Endodermal cell (in vitro differentiated cells): ENCODE results near the gene PPIAL4G. TPM values are rescaled to one million over a fixed set of nuclear protein-coding genes. Genes with fewer than 3 reads are reported as not detected.
"Not testable (repeated sequence)": the region's sequence is repeated elsewhere in the genome, so short reads cannot be mapped to it uniquely, and the experiment has no call there.

Experiments
- DNase-seq: peaks from one replicate; pipeline ENCODE4 v3.0.0-alpha.2; 2017
- H3K27ac ChIP-seq: 2 replicates; pipeline ENCODE4 v1.5.1; 2013; ENCODE audit warnings: mild to moderate bottlenecking, low read depth, low read length, moderate library complexity
- H3K27me3 ChIP-seq: 2 replicates; pipeline ENCODE4 v1.6.1; 2013; ENCODE audit warnings: mild to moderate bottlenecking, low read length, moderate library complexity; ENCODE audit not compliant: insufficient read depth, control insufficient read depth, poor library complexity, severe bottlenecking
- H3K36me3 ChIP-seq: 2 replicates; pipeline ENCODE4 v1.7.0; 2013; ENCODE audit warnings: mild to moderate bottlenecking, low read length, moderate library complexity; ENCODE audit not compliant: control insufficient read depth, insufficient read depth
- H3K4me1 ChIP-seq: one replicate; pipeline ENCODE4 v1.7.0; 2013; ENCODE audit warnings: low read length; ENCODE audit not compliant: control insufficient read depth, insufficient read depth
- H3K4me3 ChIP-seq: 2 replicates; pipeline ENCODE4 v1.5.1; 2013; ENCODE audit warnings: mild to moderate bottlenecking, low read length, moderate library complexity
- H3K9ac ChIP-seq: 2 replicates; pipeline ENCODE4 v1.6.1; 2013; ENCODE audit warnings: mild to moderate bottlenecking, low read length, moderate library complexity; ENCODE audit not compliant: poor library complexity, severe bottlenecking; ENCODE audit errors: extremely low read depth
- H3K9me3 ChIP-seq: 2 replicates; pipeline ENCODE4 v1.6.1; 2013; ENCODE audit warnings: mild to moderate bottlenecking, low read length, moderate library complexity; ENCODE audit not compliant: control insufficient read depth
- H3K27ac Mint-ChIP-seq: 2 replicates; pipeline ENCODE4 v1.8.0; 2020; ENCODE audit warnings: mixed read lengths
- H3K27me3 Mint-ChIP-seq: 2 replicates; pipeline ENCODE4 v1.8.0; 2021; ENCODE audit warnings: mild to moderate bottlenecking, mixed read lengths; ENCODE audit not compliant: insufficient read depth
- H3K36me3 Mint-ChIP-seq: 2 replicates; pipeline ENCODE4 v1.8.0; 2020; ENCODE audit warnings: low read depth, mixed read lengths
- H3K4me1 Mint-ChIP-seq: 2 replicates; pipeline ENCODE4 v1.8.0; 2020; ENCODE audit warnings: mixed read lengths
- H3K4me3 Mint-ChIP-seq: 2 replicates; pipeline ENCODE4 v1.8.0; 2020; ENCODE audit warnings: mild to moderate bottlenecking, moderate library complexity, mixed read lengths
- H3K9me3 Mint-ChIP-seq: 2 replicates; pipeline ENCODE4 v1.8.0; 2020; ENCODE audit warnings: mild to moderate bottlenecking, mixed read lengths
- CTCF ChIP-seq: fragments of 200-600 bp; sonication (generic); conservative IDR thresholded peaks from 2 replicates; pipeline ENCODE4 v1.5.0; 2021; ENCODE audit warnings: antibody characterized with exemption, mild to moderate bottlenecking
- WGBS, 2 experiments: methylation state at CpG; one replicate each; pipeline versions ENCODE4 v1.1.5 to v1.1.7; 2013; ENCODE audit warnings: missing lambda C conversion rate in 2 of 2, mixed read lengths in 1 of 2; ENCODE audit not compliant: insufficient coverage in 1 of 2, insufficient read length in 1 of 2; 5-methylcytosine and 5-hydroxymethylcytosine counted together
- total RNA-seq, 2 donors: library from RNA; stranded (reverse); fragmentation: NEBNext Ultra II Directional in 1 of 2; extraction: Animal tissue kit (Norgen Biotek cat#: 25700) in 1 of 2; gene quantifications; 2 replicates in 1 of 2; 3 replicates in 1 of 2; pipeline ENCODE4 v1.2.1, GENCODE V29; 2021

The PPIAL4G gene
- total RNA-seq, 2 donors from 2014 or later = 0.09 to 0.11 TPM

- TF ChIP-seq CTCF = no peak
These were observed 47.7 kb downstream of the PPIAL4G start for GRCh38 chr1:148435406-148435805.

GRCh38 chr1:148434832-148435231 is 48.3 kb downstream of the PPIAL4G start:
- H3K36me3 ChIP-seq = no peaks in the 10 kb centered on the region
- no peak overlapping the region for H3K9ac ChIP-seq
- H3K4me1 ChIP-seq = peaks cover 8% of the 10 kb centered on the region
- H3K27me3 Mint-ChIP-seq = no peaks in the 10 kb centered on the region
- H3K9me3 ChIP-seq = no peaks in the 10 kb centered on the region
- peaks cover 25% of the 10 kb centered on the region for H3K36me3 Mint-ChIP-seq
- no peak overlapping the region for H3K27ac ChIP-seq
- H3K9me3 Mint-ChIP-seq = peaks cover 3% of the 10 kb centered on the region
- no peak for TF ChIP-seq CTCF
- 91 to 100% methylated on average over 3 to 28 of the region's 28 CpGs for WGBS, 2 experiments
- no peak for DNase-seq
- H3K27me3 ChIP-seq = no peaks in the 10 kb centered on the region
- H3K4me1 Mint-ChIP-seq = peaks cover 18% of the 10 kb centered on the region
- H3K4me3 Mint-ChIP-seq = no peak overlapping the region
- no peak overlapping the region for H3K4me3 ChIP-seq
- H3K27ac Mint-ChIP-seq = no peak overlapping the region

More at GRCh38 chr1:148435406-148435805, 47.7 kb downstream of the PPIAL4G start:
- DNase-seq = no peak
- H3K4me3 Mint-ChIP-seq = no peak overlapping the region
- Histone ChIP-seq H3K27ac (no peak overlapping the region), H3K4me1 (peaks cover 8% of the 10 kb centered on the region), H3K36me3 (no peaks in the 10 kb centered on the region), H3K4me3 (no peak overlapping the region), H3K9ac (no peak overlapping the region), H3K9me3 (no peaks in the 10 kb centered on the region), H3K27me3 (no peaks in the 10 kb centered on the region)
- peaks cover 23% of the 10 kb centered on the region for H3K36me3 Mint-ChIP-seq
- H3K27me3 Mint-ChIP-seq = no peaks in the 10 kb centered on the region
- H3K27ac Mint-ChIP-seq = no peak overlapping the region
- 96 to 98% methylated on average over 3 to 4 of the region's 4 CpGs for WGBS, 2 experiments
- H3K9me3 Mint-ChIP-seq = peaks cover 5% of the 10 kb centered on the region
- peaks cover 18% of the 10 kb centered on the region for H3K4me1 Mint-ChIP-seq

- H3K27me3 ChIP-seq, H3K36me3 ChIP-seq, H3K4me3 Mint-ChIP-seq, H3K27ac ChIP-seq, H3K9me3 Mint-ChIP-seq, H3K4me3 ChIP-seq, H3K9me3 ChIP-seq, H3K27me3 Mint-ChIP-seq, H3K4me1 ChIP-seq, H3K9ac ChIP-seq, H3K4me1 Mint-ChIP-seq, H3K27ac Mint-ChIP-seq, DNase-seq: not testable (repeated sequence)
- WGBS, 2 experiments = 96% methylated on average over 1 of the region's 1 CpG; no CpG with 5 or more reads in 1 of the 2 experiments
- H3K36me3 Mint-ChIP-seq = peaks cover 35% of the 10 kb centered on the region
These were observed 50.2 kb downstream of the PPIAL4G start for GRCh38 chr1:148432916-148433317.

Other genes with a start within 250 kb of the PPIAL4G start
- 10 to 100 TPM; 13.4 to 27.0 TPM for gene NBPF14, start 112.7 kb upstream of the PPIAL4G start, total RNA-seq